ENCODE measurements around the gene ADIRF. TPM values are rescaled to one million over a fixed set of nuclear protein-coding genes. Genes with fewer than 3 reads are reported as not detected.

ADIRF gene
- total RNA-seq, 1 experiment from 2014 or later, result 0.70 TPM

GRCh38 chr10:86945361-86946212 is 22.7 kb upstream of the ADIRF start:
- POLR2A ChIA-PET, result interaction anchor here (1.0 to 2.1 kb wide), 3 partner anchors 9 to 15 kb away, joined by 3 to 5 read pairs (median 5); no protein-coding TSS in a partner anchor

GRCh38 chr10:86946213-86947155 is 21.8 kb upstream of the ADIRF start:
- peaks cover 12% of the 10 kb centered on the region for H3K9me3 Mint-ChIP-seq
- peak; percentile 3 for DNase-seq (ENCODE audit: low spot score)
- ChIA-PET CTCF (interaction anchor here (0.5 to 13.1 kb wide), 10 partner anchors 9 to 275 kb away, joined by 3 to 462 read pairs (median 4); partner anchors contain the start of genes ADIRF, MMRN2 and SNCG), POLR2A (interaction anchor here (1.0 to 2.1 kb wide), 3 partner anchors 8 to 14 kb away, joined by 3 to 5 read pairs (median 5); no protein-coding TSS in a partner anchor)
- ATAC-seq, result no peak
- H3K4me1 Mint-ChIP-seq, result peaks cover 26% of the 10 kb centered on the region
- no peaks in the 10 kb centered on the region; the same call in 1 of the 2 replicates for H3K27me3 Mint-ChIP-seq (ENCODE audit: low read depth)
- H3K36me3 Mint-ChIP-seq, result peaks cover 12% of the 10 kb centered on the region
- H3K27ac Mint-ChIP-seq, result no peak overlapping the region
- H3K4me3 Mint-ChIP-seq, result no peak overlapping the region
- TF ChIP-seq EMX1 (CRISPR knock-in tag; IDR thresholded peaks at IDR 0.05) (no peak), TP53 (CRISPR knock-in tag; IDR thresholded peaks at IDR 0.05) (no peak), E2F4 (CRISPR knock-in tag; IDR thresholded peaks at IDR 0.05; ENCODE audit: borderline replicate concordance, low read depth) (no peak), HMGA2 (CRISPR knock-in tag; IDR thresholded peaks at IDR 0.05) (no peak), AFF4 (CRISPR knock-in tag; IDR thresholded peaks at IDR 0.05; ENCODE audit: borderline replicate concordance) (no peak), TEAD1 (CRISPR knock-in tag; IDR thresholded peaks at IDR 0.05) (no peak)

More at GRCh38 chr10:86945361-86946212, 22.7 kb upstream of the ADIRF start:
- Mint-ChIP-seq H3K9me3 (peaks cover 8% of the 10 kb centered on the region), H3K27ac (no peak overlapping the region), H3K27me3 (ENCODE audit: low read depth) (no peaks in the 10 kb centered on the region; the same call in 1 of the 2 replicates), H3K4me1 (peaks cover 25% of the 10 kb centered on the region), H3K4me3 (no peak overlapping the region), H3K36me3 (peaks cover 4% of the 10 kb centered on the region)
- ATAC-seq (peak; percentile 90), DNase-seq (ENCODE audit: low spot score) (peak; percentile 82)
- CTCF ChIA-PET, result interaction anchor here (0.5 to 13.1 kb wide), 16 partner anchors 10 to 388 kb away, joined by 3 to 462 read pairs (median 4); partner anchors contain the start of genes ADIRF, MMRN2 and SNCG
- TF ChIP-seq NR3C1 (CRISPR knock-in tag; conservative IDR thresholded peaks at IDR 0.05; ENCODE audit: low read depth), result no peak
- TF ChIP-seq ZNF671 (CRISPR knock-in tag; IDR thresholded peaks at IDR 0.05), result no peak
- peak; percentile 24; the same call in 1 of the 2 replicates for TF ChIP-seq CTCF (IDR thresholded peaks at IDR 0.05)
- TF ChIP-seq ETV6 (CRISPR knock-in tag; IDR thresholded peaks at IDR 0.05), result no peak
- TF ChIP-seq GTF2I (CRISPR knock-in tag; conservative IDR thresholded peaks at IDR 0.05), result no peak
- TF ChIP-seq HMGA2 (CRISPR knock-in tag; IDR thresholded peaks at IDR 0.05), result no peak
- no peak for TF ChIP-seq GABPB1 (CRISPR knock-in tag; IDR thresholded peaks at IDR 0.05)
- TF ChIP-seq USF1 (CRISPR knock-in tag; IDR thresholded peaks at IDR 0.05), result 0 out of 2 replicates have a peak, but pooled peaks have one; percentile 20
- TF ChIP-seq MAX (CRISPR knock-in tag; IDR thresholded peaks at IDR 0.05), result peak; percentile 80
- TF ChIP-seq CREM (CRISPR knock-in tag; IDR thresholded peaks at IDR 0.05), result no peak
- TF ChIP-seq NR2C2 (CRISPR knock-in tag; IDR thresholded peaks at IDR 0.05), result no peak
- no peak for TF ChIP-seq MXD4 (CRISPR knock-in tag; IDR thresholded peaks at IDR 0.05; ENCODE audit: borderline replicate concordance)
- no peak for TF ChIP-seq SP1 (CRISPR knock-in tag; conservative IDR thresholded peaks at IDR 0.05)
- no peak for TF ChIP-seq FOXJ3 (CRISPR knock-in tag; IDR thresholded peaks at IDR 0.05; ENCODE audit: borderline replicate concordance)
- TF ChIP-seq E2F4 (CRISPR knock-in tag; IDR thresholded peaks at IDR 0.05; ENCODE audit: borderline replicate concordance, low read depth), result no peak
- TF ChIP-seq JAZF1 (CRISPR knock-in tag; IDR thresholded peaks at IDR 0.05), result no peak

All from WTC11 (cell line).